ENCODE measurements around the gene POU2AF2.
"Not testable (repeated sequence)": the region's sequence is repeated elsewhere in the genome, so short reads cannot be mapped to it uniquely, and the experiment has no call there.

Gene POU2AF2

DNA sequence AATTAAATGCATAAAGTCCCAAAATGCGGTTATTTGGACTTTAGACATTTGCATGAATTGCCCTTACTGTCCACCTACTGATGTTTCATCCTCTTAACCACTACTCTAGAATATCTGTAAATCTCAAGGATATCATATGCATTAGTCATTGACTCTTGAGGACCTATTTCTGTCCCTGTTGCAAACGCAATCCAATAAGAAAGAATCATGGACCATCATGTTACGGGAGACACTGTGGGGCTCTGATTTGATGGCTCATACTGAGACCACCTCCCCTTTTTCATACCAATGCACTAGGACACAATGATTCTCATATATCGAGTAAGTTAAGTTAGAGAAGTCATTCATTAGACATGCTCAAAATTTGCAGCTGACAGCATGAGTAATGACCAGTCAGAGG is 14.4 kb downstream of the POU2AF2 start:
- DNase-seq (ENCODE audit: low spot score) = peak; percentile 24

DNA sequence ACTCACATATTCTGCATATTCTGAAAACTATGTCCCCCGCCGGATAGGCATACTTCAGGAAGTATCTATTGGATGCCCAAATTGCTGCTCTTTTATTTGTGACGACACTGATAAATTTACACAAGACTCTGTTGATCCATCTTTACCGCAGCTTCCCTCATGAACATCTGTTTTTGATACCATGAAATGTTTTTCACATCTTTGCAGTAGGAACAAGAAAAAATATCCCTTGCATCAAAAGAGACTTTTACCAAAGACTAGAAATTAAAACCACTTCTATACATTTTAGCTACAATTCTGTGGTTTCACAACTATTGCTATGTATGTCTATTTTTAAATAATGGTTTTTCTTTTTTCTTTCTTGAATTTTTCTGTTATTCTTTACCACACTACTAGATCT is 15.3 kb downstream of the POU2AF2 start:
- DNase-seq (ENCODE audit: low spot score) = no peak

DNA sequence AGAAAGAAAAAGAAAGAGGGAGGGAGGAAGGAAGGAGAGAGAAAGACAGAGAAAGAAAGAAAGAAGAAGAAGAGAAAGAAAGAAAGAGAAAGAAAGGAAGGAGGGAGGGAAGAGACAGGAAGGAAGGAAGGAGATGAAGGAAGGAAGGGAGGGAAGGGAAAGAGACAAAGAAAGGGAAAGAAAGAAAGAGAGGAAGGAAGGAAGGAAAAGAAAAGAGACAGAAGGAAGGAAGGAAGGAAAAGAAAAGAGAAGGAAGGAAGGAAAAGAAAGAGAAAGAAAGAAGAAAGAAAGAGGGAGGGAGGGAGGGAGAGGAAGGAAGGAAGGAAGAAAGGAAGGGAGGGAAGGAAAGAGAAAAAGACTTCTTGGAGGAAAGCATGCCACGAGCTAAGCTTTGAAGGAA is 19.1 kb downstream of the POU2AF2 start:
- DNase-seq (ENCODE audit: low spot score) = no peak

DNA sequence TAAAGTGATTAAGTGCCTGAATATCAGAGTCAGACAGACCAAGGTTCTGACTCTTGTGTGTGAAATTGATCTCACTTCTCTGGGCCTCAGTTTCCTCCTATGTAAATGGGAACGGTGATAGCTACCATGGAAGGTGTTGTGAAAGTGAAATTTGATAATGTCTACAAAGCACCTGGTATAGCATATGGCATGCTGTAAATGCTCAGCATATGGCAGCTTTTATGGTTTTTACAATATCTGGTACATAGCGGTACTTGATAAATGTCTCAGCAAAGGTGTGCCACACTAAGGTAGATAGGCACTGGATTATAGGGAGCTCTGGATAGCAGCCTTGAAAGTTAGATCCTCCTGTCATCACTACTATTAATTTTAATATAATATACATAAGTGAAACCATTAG is 19.9 kb downstream of the POU2AF2 start:
- no peak for DNase-seq (ENCODE audit: low spot score)

DNA sequence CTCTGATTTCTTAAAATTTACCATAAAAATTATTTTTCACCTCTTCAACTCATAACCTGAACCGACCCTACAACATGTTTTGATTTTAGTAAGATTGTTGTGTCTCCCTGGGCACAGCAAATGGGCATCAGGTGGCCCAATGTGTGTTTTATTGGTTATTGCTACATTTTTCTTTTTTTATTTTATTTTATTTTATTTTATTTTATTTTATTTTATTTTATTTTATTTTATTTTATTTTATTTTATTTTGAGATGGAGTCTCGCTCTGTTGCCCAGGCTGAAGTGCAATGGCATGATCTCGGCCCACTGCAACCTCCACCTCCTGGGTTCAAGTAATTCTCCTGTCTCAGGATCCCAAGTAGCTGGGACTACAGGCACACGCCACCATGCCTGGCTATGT is 22.8 kb downstream of the POU2AF2 start:
- DNase-seq (ENCODE audit: low spot score) = not testable (repeated sequence)

DNA sequence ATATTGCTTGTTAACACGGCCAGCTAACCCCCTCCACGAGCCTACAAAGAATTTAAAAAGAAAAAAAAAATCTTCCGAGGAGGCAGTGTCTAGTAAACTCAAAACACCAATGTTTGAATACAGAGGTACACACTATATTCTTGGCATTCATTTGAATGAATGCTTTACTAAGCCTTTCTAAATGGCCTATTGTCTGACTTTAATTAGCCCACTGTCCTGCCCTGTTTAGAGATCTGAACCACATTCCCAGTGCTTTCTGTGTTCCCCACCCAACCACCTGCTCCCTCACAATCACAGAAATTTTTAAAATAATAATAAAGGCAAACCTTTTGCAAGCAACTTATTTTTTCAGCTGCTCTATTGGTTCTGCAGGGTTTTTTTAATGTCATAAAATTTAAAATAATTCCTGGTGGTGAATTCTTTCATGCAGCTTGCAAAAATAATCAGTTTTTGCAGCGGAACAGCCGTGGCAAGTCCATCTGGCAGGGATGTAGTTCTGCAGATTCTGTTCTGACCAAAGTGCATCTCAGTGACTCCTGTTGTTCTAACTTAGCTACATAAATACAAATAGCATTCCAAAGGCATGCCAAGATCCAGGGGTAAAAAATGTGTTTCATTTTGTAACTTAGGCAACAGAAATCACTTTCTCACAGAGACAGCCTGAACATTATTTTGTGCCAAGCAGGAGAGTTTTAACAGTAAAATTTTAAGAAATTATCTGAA is 23.8 kb downstream of the POU2AF2 start:
- DNase-seq (ENCODE audit: low spot score) = no peak

DNA sequence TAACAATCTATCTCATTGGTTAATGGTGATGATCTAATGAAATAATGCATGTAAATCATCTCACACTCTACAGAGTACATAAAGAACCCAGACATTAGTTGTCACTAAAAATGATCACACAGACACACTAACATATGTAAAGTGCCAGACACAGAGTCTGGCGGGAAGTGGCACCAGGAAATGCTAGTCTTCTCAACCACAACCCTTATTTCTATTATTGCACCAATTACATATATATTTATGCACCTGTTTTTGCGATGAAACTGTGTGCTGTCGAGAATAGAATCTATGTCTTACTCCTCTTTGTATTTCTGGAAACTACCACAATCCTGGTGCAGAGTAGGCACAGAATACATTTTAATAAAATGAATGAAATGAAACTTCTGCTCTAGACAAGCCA is 26.9 kb downstream of the POU2AF2 start:
- DNase-seq (ENCODE audit: low spot score) = no peak

DNA sequence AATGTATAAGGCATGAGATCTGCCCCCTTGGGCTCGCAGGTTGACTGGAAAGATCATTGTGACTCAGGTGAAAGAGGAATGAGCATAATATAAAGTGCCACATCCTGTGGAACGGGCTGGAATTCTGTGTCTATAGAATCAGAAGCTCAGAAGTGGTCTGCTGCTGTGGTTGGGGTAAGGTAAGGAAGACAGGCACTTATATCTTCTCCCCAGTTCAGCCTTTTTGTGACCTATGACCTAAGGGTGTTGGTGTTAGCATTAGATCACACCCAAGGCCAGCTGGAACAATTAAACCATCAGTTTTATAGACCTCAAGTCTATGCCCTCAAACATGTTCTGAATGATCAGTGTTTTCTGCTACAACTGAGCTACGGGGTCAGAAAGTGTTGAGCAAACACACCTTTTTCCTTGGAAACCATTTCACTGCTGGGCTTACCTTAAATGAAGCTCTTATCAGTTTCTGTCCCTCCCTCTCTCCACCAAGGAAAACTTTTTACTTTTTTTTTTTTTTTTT is 37.1 kb downstream of the POU2AF2 start:
- DNase-seq (ENCODE audit: low spot score) = no peak

DNA sequence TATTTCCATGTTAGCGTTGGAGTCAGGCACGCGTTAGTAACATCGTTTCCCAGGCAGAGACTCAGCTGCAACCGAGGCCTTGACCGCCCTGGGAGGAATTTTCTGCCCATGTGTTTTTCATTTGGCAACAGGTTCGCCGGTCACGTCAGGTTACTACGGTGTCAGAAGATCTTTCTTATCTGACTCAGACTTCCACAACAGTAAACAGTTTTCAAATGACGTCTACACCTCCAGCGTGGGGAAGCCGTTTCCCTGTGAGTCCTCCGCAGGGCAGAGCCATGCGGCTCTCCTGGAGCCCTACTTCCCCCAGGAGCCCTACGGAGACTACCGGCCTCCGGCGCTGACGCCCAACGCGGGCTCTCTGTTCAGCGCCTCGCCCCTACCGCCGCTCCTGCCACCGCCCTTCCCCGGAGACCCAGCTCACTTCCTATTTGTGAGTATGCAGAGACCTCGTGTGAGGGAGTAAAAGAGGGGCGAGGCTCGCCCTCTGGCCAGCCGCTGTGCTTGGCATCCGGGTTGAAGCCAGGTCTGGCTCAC is 38.5 kb downstream of the POU2AF2 start:
- DNase-seq (ENCODE audit: low spot score) = no peak

DNA sequence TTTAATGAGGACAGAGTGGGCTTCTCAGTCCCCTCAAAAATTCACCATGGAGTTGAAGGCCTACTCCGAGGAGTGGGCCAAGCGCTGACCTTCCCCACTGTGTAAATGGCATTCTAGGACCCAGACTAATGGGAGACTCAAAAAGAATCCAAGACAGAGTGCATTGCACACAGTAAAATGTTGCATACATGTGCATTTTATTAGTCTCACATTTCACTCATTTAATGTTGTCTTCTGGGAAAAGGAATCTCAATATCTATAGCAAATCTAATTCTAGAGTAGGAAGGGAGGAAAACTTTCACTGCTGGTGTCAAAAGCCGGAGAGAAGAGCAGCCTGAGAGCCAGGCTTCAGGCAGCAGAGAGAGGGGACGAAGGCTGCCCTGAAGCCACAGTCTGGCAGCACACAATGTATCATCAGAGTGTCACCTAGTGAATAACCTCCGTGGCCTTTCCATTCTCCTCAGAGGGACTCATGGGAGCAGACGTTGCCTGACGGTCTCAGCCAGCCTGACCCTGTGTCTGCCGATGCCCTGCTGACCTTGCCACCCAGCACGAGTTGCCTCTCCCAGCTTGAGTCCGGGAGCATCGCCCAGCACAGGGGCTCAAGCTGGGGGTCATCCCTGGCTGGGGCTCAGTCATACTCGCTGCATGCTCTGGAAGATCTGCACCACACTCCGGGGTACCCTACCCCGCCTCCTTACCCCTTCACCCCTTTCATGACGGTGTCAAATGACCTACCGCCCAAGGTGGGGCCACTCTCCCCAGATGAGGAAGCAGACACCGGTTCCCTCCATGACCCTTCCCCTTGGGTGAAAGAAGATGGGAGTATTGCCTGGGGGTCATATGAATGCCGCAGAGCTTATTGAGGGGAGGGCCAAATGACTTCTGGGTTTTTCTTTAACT is 39.9 kb downstream of the POU2AF2 start:
- no peak for DNase-seq (ENCODE audit: low spot score)

DNA sequence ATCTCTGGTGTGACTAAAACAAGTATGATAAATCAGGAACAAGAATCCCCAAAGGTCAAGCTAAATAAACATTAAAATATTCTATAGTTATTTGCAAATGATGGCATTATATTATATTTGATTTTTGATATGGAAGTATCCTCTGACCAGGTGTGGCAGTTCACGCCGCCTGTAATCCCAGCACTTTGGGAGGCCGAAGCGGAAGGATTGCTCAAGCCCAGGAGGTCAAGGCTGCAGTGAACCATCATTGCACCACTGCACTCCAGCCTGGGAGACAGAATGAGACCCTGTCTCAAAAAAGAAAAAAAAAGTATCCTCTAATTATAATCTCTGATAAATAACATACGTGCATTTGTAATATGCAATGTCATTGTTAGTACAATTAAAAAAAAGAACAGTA is 46.2 kb downstream of the POU2AF2 start:
- no peak for DNase-seq (ENCODE audit: low spot score)

DNA sequence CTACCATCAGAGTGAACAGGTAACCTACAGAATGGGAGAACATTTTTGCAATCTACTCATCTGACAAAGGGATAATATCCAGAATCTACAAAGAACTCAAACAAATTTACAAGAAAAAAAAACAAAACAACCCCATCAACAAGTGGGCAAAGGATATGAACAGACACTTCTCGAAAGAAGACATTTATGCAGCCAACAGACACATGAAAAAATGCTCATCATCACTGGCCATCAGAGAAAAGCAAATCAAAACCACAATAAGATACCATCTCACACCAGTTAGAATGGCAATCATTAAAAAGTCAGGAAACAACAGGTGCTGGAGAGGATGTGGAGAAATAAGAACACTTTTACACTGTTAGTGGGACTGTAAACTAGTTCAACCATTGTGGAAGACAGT is 46.9 kb downstream of the POU2AF2 start:
- not testable (repeated sequence) for DNase-seq (ENCODE audit: low spot score)

DNA sequence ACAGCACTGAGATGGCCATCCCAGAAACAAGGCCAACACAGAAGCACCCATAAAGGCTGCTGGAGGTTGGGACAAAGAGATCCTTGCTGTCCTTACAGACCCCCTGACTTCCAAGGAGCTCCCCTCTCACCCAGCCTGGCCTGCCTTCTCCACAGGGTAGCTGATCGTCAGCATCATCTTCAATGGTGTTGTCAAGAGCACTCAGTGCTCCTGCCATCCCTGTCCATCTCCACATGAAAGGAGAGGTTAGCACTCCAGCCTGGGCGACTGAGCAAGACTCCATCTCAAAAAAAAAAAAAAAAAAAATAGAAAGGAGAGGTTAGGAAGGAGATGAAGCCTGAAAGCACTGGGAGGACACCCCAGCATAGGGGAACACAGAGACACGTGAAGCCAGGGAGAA is 50.7 kb downstream of the POU2AF2 start:
- DNase-seq (ENCODE audit: low spot score) = no peak

DNA sequence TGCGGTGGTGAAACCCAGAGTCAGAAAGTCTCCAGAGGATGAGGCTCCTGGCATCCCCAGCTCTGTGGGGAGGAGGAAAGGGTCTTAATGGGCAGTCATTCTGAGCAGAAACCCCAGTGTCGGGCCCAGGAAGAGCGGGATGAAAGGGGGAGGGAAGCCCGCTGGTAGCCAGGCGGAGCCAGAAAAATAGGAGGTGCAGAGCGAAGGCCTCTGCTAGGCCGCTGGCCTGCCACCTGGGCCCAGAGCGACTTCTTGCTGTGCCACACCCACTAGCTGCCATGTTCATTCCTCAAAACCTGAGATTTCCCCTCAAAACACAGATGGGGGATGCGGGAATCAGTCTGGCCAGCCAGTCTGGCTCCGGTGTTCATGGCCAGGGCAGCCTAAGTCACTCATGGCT is 52.2 kb downstream of the POU2AF2 start:
- DNase-seq (ENCODE audit: low spot score) = no peak

DNA sequence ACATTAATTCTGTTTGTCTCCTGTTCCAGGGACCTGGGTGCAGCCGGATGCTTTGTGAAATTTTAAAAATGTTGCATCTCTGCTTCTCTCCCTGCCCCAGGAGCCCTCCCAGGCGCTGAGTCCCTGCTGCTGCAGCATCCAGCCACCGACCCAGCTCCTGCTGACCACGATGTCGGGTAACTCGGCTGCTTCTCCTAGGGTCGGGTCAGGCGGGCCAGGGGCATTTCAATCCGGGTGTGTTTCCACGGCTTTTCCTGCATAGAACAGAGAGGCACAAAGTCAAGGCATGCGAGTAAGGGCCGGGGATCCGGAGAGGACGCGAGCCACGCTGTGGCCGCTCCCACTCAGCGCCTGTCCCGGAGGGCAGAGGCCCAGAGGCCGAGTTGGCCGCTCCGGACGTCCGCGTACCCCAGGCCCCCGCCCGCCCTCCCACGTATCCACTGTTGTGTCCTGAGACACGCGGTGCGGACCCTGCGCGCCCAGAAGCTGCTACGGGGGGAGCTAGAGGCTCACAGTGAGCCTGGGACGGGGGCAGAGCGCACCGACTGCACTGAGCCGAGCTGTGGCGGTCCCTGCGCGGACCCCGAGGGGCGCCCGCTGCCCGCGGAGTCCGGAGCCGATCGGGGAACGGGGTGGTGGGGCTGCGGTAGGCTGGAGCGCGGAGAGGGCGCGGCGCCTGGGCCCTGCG is 53.0 kb downstream of the POU2AF2 start, which contains the start of gene POU2AF3:
Gene POU2AF3, plus strand, starts transcription at position 134 of the 688 bp plus-strand sequence. Its CDS starts 36 bp downstream, at position 170.
- DNase-seq (ENCODE audit: low spot score) = no peak

DNA sequence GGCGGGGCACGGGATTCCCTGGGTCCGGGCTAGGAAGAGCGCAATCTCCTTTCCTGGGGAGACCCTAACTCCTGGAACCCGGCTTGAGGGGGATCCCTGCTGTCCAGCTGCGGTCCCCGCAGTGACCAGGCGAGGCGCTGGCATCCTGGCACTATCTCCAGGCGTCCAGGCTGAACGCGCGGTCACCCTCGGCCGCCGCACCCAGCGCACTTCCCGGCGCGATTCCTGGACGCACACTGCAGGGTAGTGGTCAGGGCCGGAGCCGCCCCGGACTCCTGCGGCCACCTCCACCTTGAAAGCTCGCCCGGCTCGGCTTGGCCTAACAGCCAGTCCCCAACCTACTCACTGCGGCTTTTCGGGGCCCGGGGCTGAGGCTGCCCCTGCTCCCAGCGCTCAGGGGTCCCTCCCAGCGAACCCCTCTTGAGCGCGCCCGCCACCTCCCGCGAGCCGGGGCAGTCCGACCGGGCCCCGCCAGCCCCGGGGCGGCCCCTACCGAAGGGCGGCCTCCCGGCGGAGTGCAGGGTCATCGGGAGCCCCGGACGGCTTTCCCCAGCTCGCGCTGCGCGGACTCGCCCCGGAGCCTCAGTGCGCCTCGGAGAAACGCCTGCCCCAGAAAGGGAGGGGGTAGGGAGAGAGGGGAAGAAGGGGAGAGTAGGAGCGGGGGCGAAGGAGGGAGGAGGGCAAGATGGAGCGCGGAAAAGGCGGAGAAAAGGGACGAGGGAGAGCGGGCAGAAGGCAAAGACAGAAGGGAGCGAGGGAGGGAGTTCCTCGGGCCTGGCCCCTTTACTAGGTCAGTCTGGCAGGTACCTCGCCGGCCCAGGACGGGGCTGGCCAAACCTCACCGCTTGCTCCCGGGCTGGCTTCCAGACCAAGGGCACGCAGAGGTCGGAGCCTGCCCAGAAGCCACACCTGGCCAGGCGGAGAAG is 53.8 kb downstream of the POU2AF2 start:
- DNase-seq (ENCODE audit: low spot score) = peak; percentile 72

DNA sequence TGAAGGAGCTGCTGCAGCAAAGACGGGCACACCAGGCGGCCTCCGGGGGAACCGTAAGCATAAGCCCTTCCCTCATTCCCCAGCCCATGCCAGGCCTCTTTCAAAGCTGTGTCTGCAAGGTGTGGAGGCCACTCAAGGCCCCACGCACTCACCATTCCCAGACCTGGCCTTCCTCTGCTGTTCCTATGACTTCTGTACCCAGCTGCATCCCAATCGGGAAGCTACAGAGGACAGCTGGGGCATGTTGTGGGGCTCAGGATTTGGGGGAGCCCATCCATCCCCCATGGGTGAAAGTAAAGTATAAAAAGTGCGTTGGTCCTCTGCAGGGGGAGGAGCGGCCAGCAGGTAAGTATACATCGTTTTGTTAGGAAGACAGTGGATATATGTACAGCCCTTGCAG is 55.0 kb downstream of the POU2AF2 start:
- no peak for DNase-seq (ENCODE audit: low spot score)

DNA sequence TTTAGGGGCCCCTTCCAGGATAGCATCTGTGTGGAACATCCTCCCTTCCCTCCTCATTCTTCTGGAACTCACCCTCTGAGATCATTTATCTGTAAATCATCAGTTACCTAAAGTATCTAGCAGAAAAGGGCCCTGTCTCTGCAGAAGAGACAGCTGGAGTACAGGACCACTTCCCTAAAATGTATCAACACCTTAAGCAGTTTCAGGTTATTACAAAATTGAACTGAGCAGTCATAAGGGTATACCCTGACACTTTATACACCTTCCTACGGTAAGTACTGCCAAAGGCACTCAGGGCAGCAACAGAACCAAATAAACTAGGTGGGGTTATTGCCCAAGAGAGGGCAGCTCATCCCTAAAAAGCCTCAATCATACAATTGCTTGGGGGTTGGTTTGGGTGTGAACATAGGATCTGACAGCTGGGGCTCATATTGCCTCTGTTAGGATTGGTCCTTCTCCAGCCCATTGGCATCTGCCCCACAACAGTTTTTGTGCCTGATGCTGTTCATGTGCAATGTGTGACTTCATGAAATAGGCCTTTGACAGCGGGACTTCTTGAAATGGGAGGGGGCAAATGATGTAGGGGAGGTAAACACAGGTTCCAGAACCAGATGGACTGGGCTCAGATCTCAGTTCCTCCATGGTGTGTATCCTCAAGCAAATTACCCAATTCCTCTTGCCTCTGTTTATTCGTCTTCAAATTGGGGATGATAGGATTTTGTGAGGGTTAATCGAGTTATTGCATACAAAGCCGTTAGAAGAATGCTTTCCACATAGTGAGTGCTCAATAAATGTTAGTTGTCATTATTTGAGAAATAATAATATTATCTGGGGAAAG is 55.7 kb downstream of the POU2AF2 start:
- DNase-seq (ENCODE audit: low spot score) = no peak

DNA sequence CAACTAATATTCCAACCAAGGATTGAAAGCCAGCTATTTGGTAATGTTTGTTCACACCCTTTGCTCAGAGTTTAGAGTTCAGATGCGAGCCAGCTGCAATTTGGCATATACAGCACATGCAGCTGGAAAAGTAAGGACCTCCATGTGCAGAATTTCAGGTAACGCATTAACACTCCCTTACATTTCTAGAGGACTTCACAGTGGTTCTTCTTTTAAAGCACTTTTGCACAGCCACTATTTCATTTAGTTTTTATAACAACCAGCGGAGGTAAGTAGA is 56.3 kb downstream of the POU2AF2 start:
- DNase-seq (ENCODE audit: low spot score) = no peak

DNA sequence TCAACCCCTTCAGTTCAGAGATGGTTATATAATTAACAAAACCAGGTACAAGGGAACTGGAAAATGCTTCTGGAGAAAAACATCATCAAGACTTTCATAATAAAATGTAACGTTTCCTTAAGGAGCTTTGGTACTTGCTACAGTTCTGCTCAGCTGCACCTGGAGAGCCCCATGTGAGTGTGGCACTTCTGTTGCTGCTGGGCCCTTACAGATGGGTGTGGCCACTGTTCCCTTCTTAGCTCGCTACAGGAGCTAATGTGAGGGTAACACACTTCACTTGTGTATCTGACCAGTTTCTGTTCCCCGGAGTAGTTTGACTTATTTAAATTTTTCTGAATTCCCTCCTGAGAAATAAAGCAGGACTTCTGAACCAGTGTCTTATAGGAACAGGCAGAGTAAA is 56.8 kb downstream of the POU2AF2 start:
- no peak for DNase-seq (ENCODE audit: low spot score)

All from RKO (cell line).